ENCODE results near the gene ZKSCAN1.
"Not testable (repeated sequence)": the region's sequence is repeated elsewhere in the genome, so short reads cannot be mapped to it uniquely, and the experiment has no call there.

The ZKSCAN1 gene

GRCh38 chr7:100015232-100016214 is at the start of gene ZKSCAN1:
TSS of gene ZKSCAN1 (plus strand) at chr7:100015596. CDS start at chr7:100023507, 7,911 bp downstream.
- DNase-seq (ENCODE audit: low read depth): peak; percentile 80

GRCh38 chr7:99969298-99969697 is 46.1 kb upstream of the ZKSCAN1 start:
- DNase-seq (ENCODE audit: low read depth): no peak

- DNase-seq (ENCODE audit: low read depth): not testable (repeated sequence)
Measured at GRCh38 chr7:99969813-99970212, 45.6 kb upstream of the ZKSCAN1 start.

GRCh38 chr7:99971242-99971641 is 44.2 kb upstream of the ZKSCAN1 start:
- no peak for DNase-seq (ENCODE audit: low read depth)

- not testable (repeated sequence) for DNase-seq (ENCODE audit: low read depth)
Measured at GRCh38 chr7:99973817-99974216, 41.6 kb upstream of the ZKSCAN1 start.

GRCh38 chr7:99974681-99975080 is 40.7 kb upstream of the ZKSCAN1 start:
- DNase-seq (ENCODE audit: low read depth): no peak

- no peak for DNase-seq (ENCODE audit: low read depth)
Measured at GRCh38 chr7:99975782-99976521, 39.4 kb upstream of the ZKSCAN1 start, which contains the start of gene AZGP1. TSS of gene AZGP1 (minus strand) at chr7:99976031. CDS start at chr7:99976020, 11 bp downstream.

- no peak for DNase-seq (ENCODE audit: low read depth)
Measured at GRCh38 chr7:99976626-99977025, 38.8 kb upstream of the ZKSCAN1 start.

- not testable (repeated sequence) for DNase-seq (ENCODE audit: low read depth)
Measured at GRCh38 chr7:99979814-99980225, 35.6 kb upstream of the ZKSCAN1 start.

GRCh38 chr7:99980448-99980872 is 34.9 kb upstream of the ZKSCAN1 start:
- not testable (repeated sequence) for DNase-seq (ENCODE audit: low read depth)

GRCh38 chr7:99981066-99981465 is 34.3 kb upstream of the ZKSCAN1 start:
- DNase-seq (ENCODE audit: low read depth): not testable (repeated sequence)

- DNase-seq (ENCODE audit: low read depth): no peak
Measured at GRCh38 chr7:99984593-99984992, 30.8 kb upstream of the ZKSCAN1 start.

- DNase-seq (ENCODE audit: low read depth): not testable (repeated sequence)
Measured at GRCh38 chr7:99987306-99987705, 28.1 kb upstream of the ZKSCAN1 start.

GRCh38 chr7:99987846-99988245 is 27.6 kb upstream of the ZKSCAN1 start:
- DNase-seq (ENCODE audit: low read depth): no peak

- DNase-seq (ENCODE audit: low read depth): no peak
Measured at GRCh38 chr7:99990460-99990852, 24.9 kb upstream of the ZKSCAN1 start.

GRCh38 chr7:99991543-99991942 is 23.9 kb upstream of the ZKSCAN1 start:
- not testable (repeated sequence) for DNase-seq (ENCODE audit: low read depth)

- DNase-seq (ENCODE audit: low read depth): no peak
Measured at GRCh38 chr7:99992330-99993038, 22.9 kb upstream of the ZKSCAN1 start.

- DNase-seq (ENCODE audit: low read depth): no peak
Measured at GRCh38 chr7:99994819-99995218, 20.6 kb upstream of the ZKSCAN1 start.

- no peak for DNase-seq (ENCODE audit: low read depth)
Measured at GRCh38 chr7:99996755-99997544, 18.4 kb upstream of the ZKSCAN1 start.

GRCh38 chr7:99997545-99998137 is 17.8 kb upstream of the ZKSCAN1 start:
- DNase-seq (ENCODE audit: low read depth): no peak

GRCh38 chr7:100000239-100000638 is 15.2 kb upstream of the ZKSCAN1 start:
- no peak for DNase-seq (ENCODE audit: low read depth)
